ENCODE data around the gene HIF1A. TPM values are rescaled to one million over a fixed set of nuclear protein-coding genes. Genes with fewer than 3 reads are reported as not detected.

The HIF1A gene
- total and polyA plus RNA-seq, 2 of the 8 experiments (the other 6 are each of a cell fraction or from before 2014, with no cell fraction given): 54.8 to 175 TPM

DNA sequence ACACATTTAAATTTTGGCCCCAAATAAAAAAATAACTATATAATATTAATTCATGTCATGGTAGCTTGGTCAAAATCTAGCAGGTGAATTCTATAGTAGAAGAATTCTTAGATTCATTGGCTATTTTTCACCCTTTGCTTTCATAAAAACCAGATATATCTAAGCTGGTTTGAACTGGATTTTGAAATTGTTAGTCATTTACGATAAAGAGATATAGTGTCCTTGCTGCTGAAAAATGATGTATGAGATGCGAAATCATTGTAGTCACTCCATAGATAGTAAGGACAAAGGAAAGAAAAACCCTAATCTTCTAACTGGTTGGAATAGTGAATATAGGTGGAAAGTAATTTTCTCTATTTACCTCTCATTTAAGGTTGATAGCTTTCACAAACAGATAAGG, 12.2 kb upstream of the HIF1A start:
- Histone ChIP-seq H2BK12ac (ENCODE audit: low read depth, low read length) (no peak overlapping the region), H2AFZ (ENCODE audit: low read length) (no peak overlapping the region), H4K8ac (ENCODE audit: extremely low read depth, insufficient read depth, low read length) (no peak overlapping the region), H2BK20ac (ENCODE audit: low read length) (no peak overlapping the region), H3K4me1 (replicated peaks in 1 of 4; ENCODE audit: control insufficient read depth in 3 of 4, insufficient read depth in 4 of 4, low read length in 3 of 4) (peaks cover 2 to 8% (median 3%) of the 10 kb centered on the region in 4 experiments; a peak in 5 of 7 replicates), H3K36me3 (ENCODE audit: control insufficient read depth in 2 of 4, insufficient read depth in 4 of 4, low read length in 3 of 4) (no peaks in the 10 kb centered on the region), H4K5ac (ENCODE audit: insufficient read length, low read depth, low read length) (no peak overlapping the region), H3K27ac (ENCODE audit: low read depth, low read length) (no peak overlapping the region), H3K9me3 (ENCODE audit: insufficient read depth in 2 of 2, low read depth in 1 of 2, low read length in 1 of 2) (no peaks in the 10 kb centered on the region), H3K79me1 (ENCODE audit: low read depth, low read length) (no peaks in the 10 kb centered on the region), H3K9ac (replicated peaks in 1 of 4; ENCODE audit: extremely low read depth in 1 of 4, low read depth in 3 of 4, low read length in 3 of 4) (no peak overlapping the region), H3K4me2 (ENCODE audit: insufficient read depth in 1 of 2, low read depth in 2 of 2, low read length in 2 of 2) (no peak overlapping the region), H2AK5ac (ENCODE audit: low read depth, low read length) (no peak overlapping the region), H3K79me2 (ENCODE audit: control insufficient read depth in 1 of 2, insufficient read depth in 2 of 2, low read length in 2 of 2) (no peaks in the 10 kb centered on the region), H3K14ac (ENCODE audit: insufficient read length) (no peak overlapping the region), H3K23me2 (ENCODE audit: low read depth, low read length) (no peaks in the 10 kb centered on the region), H3K27me3 (replicated peaks in 1 of 4; ENCODE audit: control insufficient read depth in 3 of 4, extremely low read depth in 1 of 4, insufficient read depth in 3 of 4, low read length in 3 of 4) (no peaks in the 10 kb centered on the region), H3K56ac (replicated peaks; ENCODE audit: insufficient read length, low read depth, low read length) (no peak overlapping the region), H4K20me1 (replicated peaks in 1 of 2; ENCODE audit: control insufficient read depth in 1 of 2, insufficient read depth in 2 of 2, low read length in 2 of 2) (no peaks in the 10 kb centered on the region), H3K23ac (ENCODE audit: insufficient read length) (no peak overlapping the region), H2BK120ac (replicated peaks; ENCODE audit: low read depth, low read length) (no peak overlapping the region), H4K91ac (replicated peaks; ENCODE audit: insufficient read length, low read length) (no peak overlapping the region), H2BK15ac (ENCODE audit: low read length) (no peak overlapping the region), H3K4me3 (ENCODE audit: extremely low read depth in 1 of 4, insufficient read depth in 2 of 4, low read depth in 3 of 4, low read length in 4 of 4) (no peak overlapping the region), H2BK5ac (ENCODE audit: low read depth, low read length) (no peak overlapping the region), H3K4ac (replicated peaks; ENCODE audit: insufficient read length, low read depth, low read length) (no peak overlapping the region), H3K18ac (ENCODE audit: extremely low read depth, low read length) (no peak overlapping the region)
- CTCF ChIA-PET (ENCODE audit: partially characterized antibody): interaction anchor here (1.0 kb wide), 2 partner anchors 63 to 64 kb away, joined by 3 read pairs; no protein-coding TSS in a partner anchor
- no peak for DNase-seq (ENCODE audit: low read depth in 1 of 2, low spot score in 2 of 2)
- 91% methylated on average over 2 of the region's 2 CpGs; no CpG with 5 or more reads in 1 of the 2 experiments for WGBS, 2 experiments (ENCODE audit: extremely low coverage in 1 of 2, insufficient coverage in 1 of 2, insufficient read length in 1 of 2, insufficient replicate concordance in 2 of 2, low coverage in 1 of 2, low lambda C conversion rate in 2 of 2, missing lambda C conversion rate in 1 of 2)
- no peak for FAIRE-seq
- POLR2A ChIA-PET (ENCODE audit: partially characterized antibody): interaction anchor here (0.9 to 3.9 kb wide), 2 partner anchors 11 to 12 kb away, joined by 3 to 14 read pairs; partner anchors contain the start of gene HIF1A
- TF ChIP-seq CBX8 (IDR thresholded peaks at IDR 0.05; ENCODE audit: borderline replicate concordance, low read depth, low read length) (no peak), TBP (IDR thresholded peaks at IDR 0.05; ENCODE audit: low read depth, low read length) (no peak), CREB1 (IDR thresholded peaks at IDR 0.05) (no peak), SRF (IDR thresholded peaks at IDR 0.05; ENCODE audit: low read depth, low read length) (no peak), POLR2A (IDR thresholded peaks at IDR 0.05; ENCODE audit: control extremely low read depth in 1 of 2, low read depth in 2 of 2, low read length in 2 of 2) (no peak), JUN (IDR thresholded peaks at IDR 0.05; ENCODE audit: low read depth, low read length) (no peak), FOSL1 (IDR thresholded peaks at IDR 0.05; ENCODE audit: insufficient read depth, low read depth, low read length) (no peak), HDAC6 (IDR thresholded peaks at IDR 0.05; ENCODE audit: low read depth, low read length) (no peak), EP300 (IDR thresholded peaks at IDR 0.05; ENCODE audit: borderline replicate concordance in 1 of 2, low read depth in 2 of 2, low read length in 2 of 2) (no peak), TEAD4 (IDR thresholded peaks at IDR 0.05; ENCODE audit: low read depth, low read length) (no peak), SP2 (IDR thresholded peaks at IDR 0.05; ENCODE audit: low read length) (no peak), CTBP2 (IDR thresholded peaks at IDR 0.05; ENCODE audit: borderline replicate concordance, insufficient read depth, insufficient read length, low read length) (no peak), BRCA1 (IDR thresholded peaks at IDR 0.05; ENCODE audit: low read depth, low read length) (no peak), POLR2AphosphoS5 (IDR thresholded peaks at IDR 0.05; ENCODE audit: low read depth, low read length) (no peak)
- TF ChIP-seq, protein P1, sequence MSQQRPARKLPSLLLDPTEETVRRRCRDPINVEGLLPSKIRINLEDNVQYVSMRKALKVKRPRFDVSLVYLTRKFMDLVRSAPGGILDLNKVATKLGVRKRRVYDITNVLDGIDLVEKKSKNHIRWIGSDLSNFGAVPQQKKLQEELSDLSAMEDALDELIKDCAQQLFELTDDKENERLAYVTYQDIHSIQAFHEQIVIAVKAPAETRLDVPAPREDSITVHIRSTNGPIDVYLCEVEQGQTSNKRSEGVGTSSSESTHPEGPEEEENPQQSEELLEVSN (IDR thresholded peaks at IDR 0.05): no peak
